ENCODE results near the gene JARID2.

The JARID2 gene

DNA sequence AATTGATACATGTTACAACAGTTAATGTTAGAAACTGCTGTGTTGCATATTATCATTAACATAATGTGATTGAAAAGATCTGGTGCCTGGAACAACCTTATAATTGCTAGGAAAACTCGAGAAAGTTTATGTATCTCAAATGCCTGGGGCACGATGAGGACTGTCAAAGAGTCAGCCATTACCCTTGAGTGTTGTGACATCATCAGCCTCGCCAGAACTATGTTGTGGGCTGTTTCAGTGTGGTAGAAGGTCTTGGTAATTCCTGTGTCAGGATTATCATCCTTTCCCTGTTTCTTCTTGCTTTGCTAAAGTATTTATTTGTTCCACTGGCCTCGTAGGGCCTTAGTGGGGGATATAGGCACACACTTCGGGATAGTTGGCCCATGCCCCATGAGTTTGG is 231.9 kb downstream of the JARID2 start:
- DNase-seq: no peak

DNA sequence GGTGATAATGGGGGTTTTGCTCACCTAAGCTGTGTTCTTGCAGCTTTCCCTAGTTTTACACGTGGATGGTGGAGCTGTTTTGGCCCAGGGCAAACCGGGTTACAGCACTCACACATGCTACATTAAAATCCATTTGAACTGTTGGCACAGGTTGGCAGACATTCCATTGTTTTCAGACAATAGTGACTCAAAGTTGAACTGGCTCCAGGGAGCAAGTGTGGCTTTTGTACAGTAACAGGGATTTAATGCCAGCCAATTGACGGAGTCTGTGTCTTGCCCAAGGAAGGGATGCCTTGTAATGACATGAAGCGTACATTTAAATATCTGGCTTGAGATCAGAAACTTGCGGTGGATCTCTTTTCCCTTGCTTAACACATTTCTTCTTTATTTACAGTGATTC is 233.9 kb downstream of the JARID2 start:
- DNase-seq: no peak

DNA sequence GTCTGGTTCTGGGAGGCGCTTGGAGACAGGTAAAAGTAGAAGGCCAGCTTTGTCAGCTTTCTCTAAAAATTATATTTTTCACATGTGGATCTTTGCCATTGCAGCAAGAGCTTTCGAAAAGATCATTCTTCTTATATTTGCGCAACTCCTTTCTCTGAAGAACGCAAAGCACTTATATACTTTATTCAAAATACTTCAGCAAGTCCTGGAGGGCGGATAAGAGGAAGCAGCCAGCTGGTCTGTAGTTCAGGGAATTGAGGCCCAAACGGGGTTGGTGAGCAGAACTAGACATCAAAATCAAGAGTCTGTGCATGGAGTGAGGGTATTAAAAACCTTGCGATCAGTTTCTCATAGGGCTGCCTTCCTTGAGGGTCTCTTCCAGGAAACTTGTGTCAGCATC is 234.7 kb downstream of the JARID2 start:
- DNase-seq: no peak

GRCh38 chr6:15481390-15482291 is 235.8 kb downstream of the JARID2 start:
- peak; percentile 36 for DNase-seq

DNA sequence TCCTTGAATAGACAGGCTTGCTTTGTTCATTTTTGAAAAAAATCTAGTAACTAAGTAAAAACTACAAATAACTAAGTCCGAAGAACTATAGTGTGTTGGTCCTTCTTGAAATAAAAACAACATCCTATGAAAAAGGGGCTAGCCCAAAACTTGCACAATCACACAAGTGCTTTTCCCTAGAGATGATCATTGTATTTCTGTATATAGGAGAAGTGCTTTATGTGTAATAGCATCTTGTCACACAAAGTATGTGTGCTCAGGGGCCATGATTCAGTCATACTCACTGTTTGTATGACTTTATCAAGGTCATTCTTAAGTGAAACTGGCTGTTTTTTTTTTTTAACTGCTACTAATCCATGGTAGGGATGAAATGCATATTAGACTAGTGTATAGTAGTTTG is 237.2 kb downstream of the JARID2 start:
- no peak for DNase-seq

- no peak for DNase-seq
These were observed 238.3 kb downstream of the JARID2 start for GRCh38 chr6:15484140-15484539.

DNA sequence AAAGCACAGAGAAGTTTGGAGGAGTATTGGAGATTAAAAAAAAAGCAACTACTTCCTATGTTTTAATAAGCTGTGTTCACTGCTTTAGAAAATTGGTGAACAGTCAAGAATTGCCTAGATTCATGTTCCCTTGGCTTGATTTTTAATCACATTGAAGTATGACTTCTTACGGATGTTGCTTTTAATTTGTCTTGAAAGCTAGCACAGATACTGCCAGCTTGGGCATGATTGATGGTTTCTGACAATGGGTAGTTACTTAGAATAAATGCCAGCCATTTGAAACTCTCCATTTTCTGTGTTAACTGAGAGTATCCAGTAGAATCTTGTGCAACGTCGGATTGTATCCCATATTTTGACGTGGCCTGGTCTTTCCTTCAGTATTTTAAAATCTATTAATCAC is 239.0 kb downstream of the JARID2 start:
- DNase-seq: no peak

DNA sequence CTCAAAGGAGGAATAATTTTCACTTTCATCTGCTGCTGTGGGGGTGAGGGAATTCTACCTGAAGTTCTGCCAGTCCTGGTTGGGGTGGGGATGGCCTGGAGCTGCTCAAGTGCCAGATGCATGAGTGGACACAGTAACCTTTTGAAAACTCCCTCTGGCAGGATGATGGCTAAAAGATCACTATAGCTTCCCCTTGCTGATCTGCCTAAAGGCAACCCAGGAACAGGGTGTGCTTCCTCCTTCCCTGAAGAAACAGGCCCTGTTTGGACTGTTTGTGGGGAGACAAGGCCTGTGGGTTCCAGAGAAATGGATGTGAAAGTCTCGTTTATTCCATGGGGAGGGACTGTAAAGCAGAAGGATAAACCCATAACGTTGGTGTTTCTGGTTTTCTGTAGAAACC is 240.1 kb downstream of the JARID2 start:
- DNase-seq: no peak

- no peak for DNase-seq
These were observed 241.4 kb downstream of the JARID2 start for GRCh38 chr6:15487262-15487661.

DNA sequence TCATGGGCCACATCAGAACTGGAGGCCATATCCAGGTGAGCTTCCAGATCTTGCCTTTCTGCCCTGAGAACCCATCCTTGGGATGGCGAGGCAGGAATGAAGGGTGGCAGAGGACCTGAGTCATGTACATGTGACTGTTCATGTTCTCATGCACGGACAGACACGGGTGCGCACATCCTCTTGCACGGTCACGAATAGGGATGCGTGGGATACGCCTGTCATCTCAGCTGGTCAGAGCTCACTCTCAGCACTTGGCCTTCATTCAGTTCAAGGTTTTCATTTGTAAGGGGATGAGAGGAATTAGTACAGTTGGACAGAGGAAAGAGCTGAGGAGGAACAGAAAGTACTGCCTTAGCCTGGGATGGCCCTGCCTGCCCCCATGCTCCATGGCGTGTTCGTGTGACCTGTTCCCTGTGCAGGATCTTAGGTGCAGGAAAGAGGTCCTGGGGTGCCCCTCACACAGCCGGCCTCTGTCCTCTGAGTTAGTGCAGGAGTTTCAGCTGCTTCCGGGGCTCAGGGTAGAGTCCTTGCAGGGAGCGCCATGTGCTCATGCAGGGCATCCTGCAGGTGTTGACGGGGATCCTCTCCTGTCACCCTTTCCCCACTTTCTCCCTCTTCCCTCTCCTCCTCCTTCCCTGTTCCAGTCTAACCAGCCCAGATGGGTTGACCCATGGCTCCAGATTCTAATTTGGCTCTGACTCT is 243.5 kb downstream of the JARID2 start:
- no peak for DNase-seq

- DNase-seq: no peak
These were observed 244.6 kb downstream of the JARID2 start for GRCh38 chr6:15490242-15491100.

DNA sequence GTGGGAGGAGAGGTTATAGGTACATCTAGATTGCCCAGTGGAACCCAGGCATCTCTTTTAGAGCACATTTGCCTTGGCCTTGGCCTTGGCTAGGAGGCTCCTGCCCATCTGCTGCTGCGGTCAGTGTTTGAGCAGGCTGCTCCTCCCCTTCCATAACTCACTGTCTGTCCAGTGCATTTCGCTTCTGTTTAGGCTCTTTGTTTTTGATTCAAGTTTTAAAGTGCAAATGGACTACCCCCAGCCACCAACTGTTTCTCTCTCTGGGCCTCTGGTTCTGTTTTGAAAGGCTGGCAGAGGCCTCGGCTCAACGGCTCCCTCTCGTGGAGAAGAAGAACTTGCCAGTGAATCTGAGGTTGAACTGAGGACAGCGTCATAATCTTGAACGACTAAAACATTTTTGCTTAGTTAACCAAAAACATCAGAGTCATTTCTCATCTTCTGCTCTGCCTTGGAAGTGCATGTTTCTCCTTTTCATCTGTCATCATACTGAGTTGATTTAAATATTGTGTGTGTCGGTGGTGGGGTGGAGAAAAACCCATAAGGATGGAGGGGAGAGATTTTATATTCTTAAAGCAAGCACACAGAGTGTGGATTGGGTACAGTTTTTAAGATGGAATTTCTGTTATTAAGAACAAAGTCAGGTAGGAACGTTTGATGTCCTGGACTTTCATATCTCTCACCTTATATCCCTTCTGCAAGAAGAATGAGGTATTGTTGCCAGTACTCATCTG is 245.6 kb downstream of the JARID2 start:
- DNase-seq: peak; percentile 82

GRCh38 chr6:15491986-15492269 is 246.1 kb downstream of the JARID2 start:
- DNase-seq: no peak

DNA sequence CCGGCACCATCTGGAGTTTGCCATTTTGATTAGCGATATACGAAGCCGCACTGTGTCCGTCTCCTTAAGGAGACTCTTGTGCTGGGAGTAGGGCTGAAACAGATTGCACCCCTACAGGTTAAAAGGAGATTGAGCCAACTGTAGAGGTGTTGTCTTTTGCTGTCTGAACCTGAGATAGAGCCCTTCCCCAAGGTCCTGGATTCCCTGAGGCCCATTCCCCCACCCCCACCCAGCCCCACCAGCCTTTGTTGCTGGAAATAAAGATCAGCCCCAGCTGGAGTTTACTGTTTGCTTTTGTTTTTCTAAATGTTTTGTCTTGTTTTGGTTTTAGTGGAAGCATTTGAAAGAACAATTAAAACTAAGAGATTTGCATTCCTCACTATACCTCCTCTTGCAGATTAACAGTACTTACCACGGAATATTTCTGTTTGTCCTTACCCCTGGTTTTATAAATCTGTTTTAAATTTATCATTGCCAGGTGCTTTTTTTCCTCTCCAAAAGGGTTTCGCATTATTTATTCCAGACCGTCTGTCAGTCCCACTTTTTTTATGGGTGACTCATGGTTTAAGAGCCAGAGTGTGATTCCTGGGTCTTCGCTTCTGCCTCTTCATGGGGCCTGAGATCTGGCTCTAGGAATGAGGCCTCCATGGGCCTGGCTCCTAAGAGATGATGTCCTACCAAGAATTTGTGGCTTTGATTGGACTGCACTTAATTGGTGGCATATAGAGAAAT is 247.7 kb downstream of the JARID2 start:
- DNase-seq: no peak

DNA sequence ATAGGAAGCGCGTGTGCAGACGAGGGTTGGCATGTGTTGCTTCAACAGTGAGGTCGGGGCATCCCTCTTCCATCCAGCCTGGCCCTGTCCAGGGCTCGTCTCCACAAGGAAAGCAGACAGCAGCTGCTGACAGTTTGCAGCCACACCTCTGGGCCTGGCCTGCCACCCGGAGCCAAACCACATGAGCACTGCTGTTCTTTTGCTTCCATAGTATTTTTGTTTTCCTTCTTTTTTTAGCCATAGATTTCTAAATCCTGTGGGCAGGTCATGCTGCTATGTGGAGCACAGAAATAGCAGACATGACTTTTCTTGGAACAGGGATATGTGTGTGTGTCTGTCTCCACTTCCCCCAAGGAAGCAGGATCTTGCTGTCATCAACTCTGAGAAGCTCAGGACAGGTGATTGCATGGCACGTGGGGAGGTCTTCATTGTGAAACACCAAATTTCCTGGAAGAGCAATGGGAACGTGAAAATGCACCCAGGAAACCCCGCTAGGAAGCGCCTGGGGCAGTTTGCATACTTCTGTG is 249.6 kb downstream of the JARID2 start:
- DNase-seq: no peak

GRCh38 chr6:15496345-15497131 is 250.7 kb downstream of the JARID2 start:
- no peak for DNase-seq

GRCh38 chr6:15498640-15499039 is 252.8 kb downstream of the JARID2 start:
- no peak for DNase-seq

GRCh38 chr6:15499125-15499524 is 253.3 kb downstream of the JARID2 start:
- DNase-seq: no peak

DNA sequence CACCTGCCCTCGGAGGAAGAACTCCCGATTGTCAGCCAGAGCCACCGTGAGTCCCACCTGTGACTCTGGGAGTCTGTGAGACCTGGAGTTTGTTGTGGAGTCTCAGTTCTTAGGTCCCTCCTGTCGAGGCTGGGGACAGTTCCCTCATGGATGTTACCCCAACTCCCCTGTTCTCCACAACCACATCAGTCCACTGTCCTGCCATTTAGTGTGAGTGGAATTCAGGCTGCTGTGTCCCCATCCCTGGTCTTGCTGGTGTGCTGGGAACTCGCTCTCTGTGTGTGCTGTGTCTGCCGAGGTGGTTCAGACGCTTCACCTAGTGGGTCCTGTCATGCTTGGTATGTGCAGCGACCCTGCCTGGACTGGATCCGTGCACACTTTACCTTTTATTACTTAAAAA is 253.7 kb downstream of the JARID2 start:
- DNase-seq: no peak

- no peak for DNase-seq
These were observed 254.3 kb downstream of the JARID2 start for GRCh38 chr6:15500078-15500740.
